PFSK-1 (cell line): ENCODE results near the gene VAPB.

Experiments used
- FOXP2 ChIP-seq: optimal IDR thresholded peaks from 2 replicates; pipeline ENCODE3; 2011; ENCODE audit warnings: borderline replicate concordance, control low read depth, inconsistent platforms; ENCODE audit not compliant: insufficient read depth; ENCODE audit errors: extremely low read length, extremely low read depth
- POLR2AphosphoS5 ChIP-seq: IDR thresholded peaks from 2 replicates; pipeline ENCODE4 v1.6.1; 2012; ENCODE audit warnings: low read depth, mild to moderate bottlenecking, control low read depth, low read length, moderate library complexity
- REST ChIP-seq, 2 experiments: IDR thresholded peaks; 2 replicates each; pipeline versions ENCODE4 v1.6.1 to v1.8.0; 2011 to 2012; ENCODE audit warnings: low read depth in 2 of 2, low read length in 2 of 2, control low read depth in 1 of 2, inconsistent platforms in 1 of 2, mild to moderate bottlenecking in 1 of 2, moderate library complexity in 1 of 2; ENCODE audit not compliant: insufficient read depth in 1 of 2
- SIN3A ChIP-seq: IDR thresholded peaks from 2 replicates; pipeline ENCODE4 v1.6.1; 2012; ENCODE audit warnings: mild to moderate bottlenecking, low read length, moderate library complexity, borderline replicate concordance; ENCODE audit not compliant: insufficient read depth
- TAF1 ChIP-seq: IDR thresholded peaks from 2 replicates; pipeline ENCODE4 v1.6.1; 2012; ENCODE audit warnings: low read length, control low read depth, borderline replicate concordance; ENCODE audit not compliant: insufficient read depth

Gene VAPB

GRCh38 chr20:58464838-58465237 is 75.8 kb downstream of the VAPB start:
- TF ChIP-seq REST (IDR thresholded peaks at IDR 0.05; ENCODE audit: insufficient read depth in 1 of 2, low read depth in 2 of 2, low read length in 2 of 2) (no peak), POLR2AphosphoS5 (no peak), SIN3A (no peak), TAF1 (no peak), FOXP2 (no peak)

GRCh38 chr20:58466095-58466708 is 77.2 kb downstream of the VAPB start:
- TF ChIP-seq REST (IDR thresholded peaks at IDR 0.05; ENCODE audit: insufficient read depth in 1 of 2, low read depth in 2 of 2, low read length in 2 of 2) = no peak
- TF ChIP-seq SIN3A = no peak
- TF ChIP-seq FOXP2 = no peak
- no peak for TF ChIP-seq TAF1
- TF ChIP-seq POLR2AphosphoS5 = no peak

GRCh38 chr20:58466729-58467571 is 77.9 kb downstream of the VAPB start:
- TF ChIP-seq FOXP2 (no peak), REST (IDR thresholded peaks at IDR 0.05; ENCODE audit: insufficient read depth in 1 of 2, low read depth in 2 of 2, low read length in 2 of 2) (no peak), SIN3A (no peak), TAF1 (no peak), POLR2AphosphoS5 (no peak)

GRCh38 chr20:58467572-58468527 is 78.8 kb downstream of the VAPB start:
- TF ChIP-seq FOXP2 (no peak), REST (IDR thresholded peaks at IDR 0.05; ENCODE audit: insufficient read depth in 1 of 2, low read depth in 2 of 2, low read length in 2 of 2) (no peak), SIN3A (no peak), TAF1 (no peak), POLR2AphosphoS5 (no peak)
